GM19043 (cell line): ENCODE results near the gene VBP1.
A peak's percentile ranks its signal among the peaks of the same experiment; 100 is the strongest.
"Not testable (repeated sequence)": the region's sequence is repeated elsewhere in the genome, so short reads cannot be mapped to it uniquely, and the experiment has no call there.

Experiments used
- ATAC-seq: cut with Tn5 transposase; IDR thresholded peaks from one replicate; pipeline ENCODE4 v1.9.1; 2021; ENCODE audit warnings: low read depth; ENCODE audit not compliant: unreplicated experiment

Gene VBP1, protein sequence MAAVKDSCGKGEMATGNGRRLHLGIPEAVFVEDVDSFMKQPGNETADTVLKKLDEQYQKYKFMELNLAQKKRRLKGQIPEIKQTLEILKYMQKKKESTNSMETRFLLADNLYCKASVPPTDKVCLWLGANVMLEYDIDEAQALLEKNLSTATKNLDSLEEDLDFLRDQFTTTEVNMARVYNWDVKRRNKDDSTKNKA

DNA sequence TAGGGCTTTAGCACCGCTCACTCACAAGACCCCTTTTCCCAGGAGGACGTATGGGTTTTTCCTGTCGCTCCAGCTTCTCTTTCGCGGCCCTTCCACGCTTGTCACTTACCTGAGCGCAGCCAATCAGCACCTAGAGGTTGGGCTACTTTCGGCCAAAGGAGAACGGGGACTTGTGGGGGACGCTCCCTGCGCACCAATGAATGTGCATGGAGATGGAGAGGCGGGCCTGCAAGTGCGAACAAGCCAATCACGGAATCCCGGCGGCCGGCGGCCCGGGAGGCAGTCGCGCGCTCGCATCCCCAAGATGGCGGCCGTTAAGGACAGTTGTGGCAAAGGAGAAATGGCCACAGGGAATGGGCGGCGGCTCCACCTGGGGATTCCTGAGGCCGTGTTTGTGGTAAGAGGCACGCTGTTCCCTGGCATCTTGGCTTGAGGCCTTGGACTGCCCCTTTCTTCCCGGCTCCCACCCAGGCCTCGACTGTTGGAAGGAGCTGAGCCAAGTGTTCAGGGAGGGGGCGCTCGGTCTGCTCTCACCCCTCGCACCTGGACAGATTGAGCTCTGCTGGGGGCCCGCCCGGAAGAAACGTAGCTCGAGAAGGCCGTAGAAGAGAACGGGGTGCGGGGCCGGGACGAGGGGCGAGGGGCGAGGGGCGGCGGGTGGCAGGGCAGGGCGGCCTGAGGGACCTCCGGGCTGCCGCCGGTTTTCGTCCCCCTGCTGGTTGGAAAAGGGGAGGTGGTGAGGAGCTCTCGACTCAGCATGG lies at the start of gene VBP1:
VBP1 (plus strand) TSS at position 282 of the 761 bp plus-strand sequence; CDS start at position 305, 23 bp downstream.
- peak; percentile 99 for ATAC-seq

DNA sequence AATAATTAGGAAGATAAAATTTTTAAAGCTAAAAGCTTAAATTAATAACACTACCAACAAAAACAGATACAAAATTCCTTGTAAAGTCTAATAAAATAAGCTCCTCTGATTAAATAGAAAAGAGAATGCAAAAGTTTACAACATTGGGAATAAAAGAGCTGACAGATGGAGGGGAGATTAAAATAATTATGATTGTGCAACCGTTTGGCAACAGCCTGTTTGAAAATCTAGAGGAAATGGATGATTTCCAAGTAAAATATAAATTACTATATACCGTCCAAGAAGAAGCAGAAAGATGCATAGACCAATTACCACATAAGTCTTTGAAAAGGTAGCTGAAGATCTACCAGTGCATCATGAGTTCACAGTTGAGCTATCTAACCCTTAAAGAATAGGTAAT lies 46.4 kb upstream of the VBP1 start:
- ATAC-seq: no peak

DNA sequence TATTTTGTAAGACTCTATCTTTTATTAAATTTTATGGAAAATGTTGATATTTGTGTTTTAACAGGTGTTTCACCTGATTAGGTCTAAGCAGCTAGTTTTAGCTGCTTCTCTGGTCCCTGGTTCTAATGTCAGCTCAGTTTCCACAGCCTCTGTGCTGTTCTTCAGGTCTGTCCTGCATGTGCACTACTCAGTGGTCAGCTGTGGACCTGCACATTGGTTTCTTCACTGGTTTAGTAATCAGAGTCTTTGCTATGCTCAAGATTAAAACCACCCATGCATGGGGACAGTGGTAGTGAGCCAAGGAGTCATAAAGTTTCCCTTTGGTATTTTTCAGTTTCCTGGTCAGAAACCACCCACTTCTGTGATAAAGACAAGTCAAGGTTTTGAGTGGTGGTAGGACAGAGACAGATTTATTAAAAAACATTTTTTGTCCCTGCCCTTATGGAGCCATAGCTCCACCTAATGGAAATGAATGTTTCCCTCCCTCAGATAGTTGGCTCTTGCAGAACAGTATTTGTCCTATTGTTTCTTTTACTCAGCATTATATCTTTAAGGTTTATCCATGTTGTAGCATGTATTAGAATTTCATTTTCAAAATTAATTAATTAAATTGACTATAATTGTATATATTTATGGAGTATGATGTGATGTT lies 36.8 kb upstream of the VBP1 start:
- no peak for ATAC-seq

DNA sequence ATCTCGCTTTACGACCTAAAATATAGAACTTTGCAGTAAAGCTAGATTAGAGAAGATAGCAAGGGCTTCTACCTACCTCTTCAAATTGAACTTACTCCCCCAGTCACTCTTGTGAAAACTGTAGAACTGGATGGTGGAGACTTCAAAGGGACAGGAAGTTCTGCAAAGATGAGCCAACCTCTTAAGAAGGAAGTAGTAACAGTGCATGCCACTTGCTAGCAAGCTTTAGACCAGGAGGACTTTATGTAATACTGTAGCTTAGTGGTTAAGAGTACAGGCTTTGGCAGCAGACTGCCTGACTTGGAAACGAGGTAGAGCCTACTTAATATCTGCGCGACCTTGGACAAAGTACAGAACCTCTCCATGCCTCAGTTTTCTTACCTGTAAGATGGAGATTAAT lies 27.5 kb upstream of the VBP1 start:
- no peak for ATAC-seq

DNA sequence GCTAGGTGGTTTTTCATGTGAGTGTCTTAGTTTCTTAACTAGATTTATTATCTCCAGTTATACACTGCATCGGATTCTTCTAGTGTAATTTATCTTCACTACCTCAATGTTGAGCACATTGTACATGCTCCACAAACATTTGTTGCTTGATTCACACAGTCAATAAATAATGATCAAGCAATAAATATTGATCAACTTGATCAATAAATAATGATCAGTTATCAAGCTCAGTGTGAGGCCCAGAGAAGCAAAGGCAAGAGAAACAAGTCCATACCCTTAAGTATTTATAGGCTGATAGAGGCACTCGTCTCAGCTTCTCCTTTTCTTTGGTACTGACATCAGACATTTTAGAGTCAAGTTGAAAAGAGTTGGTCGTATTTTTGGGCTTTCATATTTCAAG lies 5.1 kb upstream of the VBP1 start:
- ATAC-seq: no peak

DNA sequence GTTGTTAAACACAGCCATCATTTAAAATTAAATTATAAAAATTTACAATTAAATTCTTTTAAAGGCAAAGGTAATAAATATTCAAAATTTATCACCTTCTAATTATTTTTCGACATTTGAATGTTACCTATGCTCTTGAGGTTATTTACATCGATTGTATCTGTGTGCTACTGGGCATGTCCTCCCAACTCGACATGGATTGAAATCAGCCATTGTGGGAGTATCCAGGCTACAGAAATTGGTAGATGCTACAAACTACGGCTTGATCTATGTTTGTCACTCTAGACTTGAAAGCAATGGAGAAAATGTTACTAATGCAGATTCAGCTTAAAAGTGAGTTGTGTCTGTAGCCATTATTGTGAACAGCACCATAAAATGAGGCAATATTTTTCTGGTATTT lies 2.5 kb upstream of the VBP1 start:
- ATAC-seq: no peak

DNA sequence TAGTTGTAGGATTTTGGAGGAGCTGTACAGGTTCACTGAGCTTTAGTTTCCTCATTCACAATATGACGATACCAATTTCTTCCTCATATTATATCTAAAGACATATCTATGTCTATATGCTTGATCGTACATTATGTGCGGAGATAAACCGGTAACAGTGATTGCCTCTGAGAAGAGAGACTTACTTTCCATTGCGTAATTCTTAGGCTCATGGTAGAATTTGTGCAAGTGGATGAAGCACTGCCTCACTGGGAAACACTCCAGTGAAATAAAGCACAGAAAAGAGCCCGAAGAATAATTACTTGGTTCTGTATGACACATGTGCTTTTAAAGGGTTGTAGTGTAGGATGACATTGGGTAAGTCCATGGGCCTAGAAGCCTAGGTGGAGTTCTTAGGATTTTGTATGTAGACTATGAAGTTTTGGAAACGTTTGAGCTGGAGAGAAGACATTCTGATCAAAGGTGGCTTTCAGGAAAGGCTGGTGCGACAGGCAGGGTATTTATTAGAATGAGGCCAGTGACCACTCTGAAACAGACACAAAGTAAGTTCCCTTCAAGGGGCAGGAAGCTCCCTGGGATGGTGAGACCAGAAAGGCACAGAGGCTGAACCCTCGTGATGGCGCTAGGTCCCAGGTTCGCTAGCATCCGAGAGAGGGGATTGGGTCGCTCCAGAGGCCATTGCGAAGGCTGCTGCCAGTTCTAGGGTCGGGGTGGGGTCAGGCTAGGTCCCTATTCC lies 649 bp upstream of the VBP1 start:
- peak; percentile 30 for ATAC-seq

DNA sequence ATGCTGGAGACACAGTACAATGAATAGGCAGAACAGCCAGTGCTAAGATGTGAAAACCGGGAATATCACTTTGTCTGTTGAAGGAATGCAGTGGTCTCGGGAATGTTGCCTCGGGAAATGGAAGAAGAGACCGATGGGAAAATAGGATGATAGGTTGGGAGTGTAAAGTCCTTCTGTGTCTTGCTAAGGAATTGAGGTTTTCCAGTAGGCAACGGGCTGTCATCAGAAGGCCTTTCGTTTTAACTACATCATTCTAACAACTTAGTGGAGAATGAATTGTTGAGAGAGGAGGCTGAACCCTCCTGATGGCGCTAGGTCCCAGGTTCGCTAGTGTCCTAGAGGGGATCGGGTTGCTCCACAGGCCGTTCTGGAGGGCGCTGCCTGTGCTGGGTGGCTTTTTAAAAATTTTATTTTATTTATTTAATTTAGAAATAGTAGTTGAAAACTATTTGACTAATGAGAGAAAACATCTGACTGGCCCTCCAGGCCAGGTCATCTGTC lies 730 bp downstream of the VBP1 start:
- ATAC-seq: no peak

DNA sequence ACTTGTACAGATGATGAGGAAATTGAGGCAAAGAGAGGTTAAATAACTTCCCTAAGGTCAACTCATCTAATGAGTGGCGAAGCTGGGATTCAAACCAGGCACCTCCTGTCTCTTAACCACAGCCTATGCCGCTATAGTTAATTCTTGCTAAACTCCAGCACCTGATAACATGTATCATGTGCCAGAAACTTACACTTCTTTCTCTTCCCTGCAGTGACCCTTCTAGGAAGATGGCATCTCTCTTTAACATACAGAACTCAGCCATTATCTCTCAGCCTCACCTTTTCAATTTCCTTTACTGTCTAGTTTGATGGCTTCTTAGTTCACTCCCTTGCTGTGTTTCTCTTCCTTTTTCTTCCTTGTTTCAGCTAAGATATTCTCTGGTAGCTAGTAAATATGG lies 2.5 kb downstream of the VBP1 start:
- ATAC-seq: no peak

DNA sequence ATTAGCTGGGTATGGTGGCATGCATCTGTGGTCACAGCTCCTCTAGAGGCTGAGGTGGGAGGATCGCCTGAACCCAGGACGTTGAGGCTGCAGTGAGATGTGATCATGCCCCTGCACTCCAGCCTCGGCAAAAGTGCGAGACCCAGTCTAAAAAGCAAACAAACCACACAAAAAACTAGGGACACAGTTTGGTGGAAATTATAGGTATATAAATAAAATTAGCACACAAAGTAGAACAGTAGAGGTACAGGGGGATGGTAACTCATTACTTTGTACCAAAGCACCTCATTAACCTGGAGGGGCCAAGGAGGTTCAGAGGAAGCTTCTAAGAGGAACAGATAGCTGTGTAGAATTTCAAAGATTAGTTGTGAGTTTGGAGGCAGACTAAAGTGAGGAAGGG lies 5.1 kb downstream of the VBP1 start:
- ATAC-seq: no peak

DNA sequence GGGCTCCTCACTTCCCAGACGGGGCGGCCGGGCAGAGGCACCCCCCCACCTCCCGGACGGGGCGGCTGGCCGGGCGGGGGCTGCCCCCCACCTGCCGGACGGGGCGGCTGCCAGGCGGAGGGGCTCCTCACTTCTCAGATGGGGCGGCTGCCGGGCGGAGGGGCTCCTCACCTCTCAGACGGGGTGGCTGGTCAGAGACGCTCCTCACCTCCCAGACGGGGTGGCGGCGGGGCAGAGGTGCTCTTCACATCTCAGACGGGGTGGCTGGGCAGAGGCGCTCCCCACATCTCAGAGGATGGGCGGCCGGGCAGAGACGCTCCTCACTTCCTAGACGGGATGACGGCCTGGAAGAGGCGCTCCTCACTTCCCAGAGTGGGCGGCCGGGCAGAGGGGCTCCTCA lies 7.5 kb downstream of the VBP1 start:
- ATAC-seq: not testable (repeated sequence)

DNA sequence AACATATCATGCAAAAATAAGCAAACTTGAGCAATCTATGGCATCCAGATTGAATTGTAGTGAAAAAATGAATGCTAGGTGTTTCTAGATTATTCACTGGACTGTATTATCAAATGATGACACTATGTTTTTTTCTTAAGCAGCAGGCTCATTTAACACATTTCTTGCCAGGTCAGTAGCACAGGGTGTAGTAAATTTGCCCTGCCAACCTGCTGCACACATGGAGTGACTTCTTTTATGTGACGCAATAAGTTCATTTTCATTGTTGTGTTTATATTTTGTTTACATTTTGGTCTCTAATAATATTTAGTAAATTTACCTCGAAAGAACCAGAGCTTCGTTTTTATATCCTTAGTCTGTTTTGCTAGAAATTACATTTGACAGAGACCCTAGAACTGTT lies 9.5 kb downstream of the VBP1 start:
- ATAC-seq: no peak

DNA sequence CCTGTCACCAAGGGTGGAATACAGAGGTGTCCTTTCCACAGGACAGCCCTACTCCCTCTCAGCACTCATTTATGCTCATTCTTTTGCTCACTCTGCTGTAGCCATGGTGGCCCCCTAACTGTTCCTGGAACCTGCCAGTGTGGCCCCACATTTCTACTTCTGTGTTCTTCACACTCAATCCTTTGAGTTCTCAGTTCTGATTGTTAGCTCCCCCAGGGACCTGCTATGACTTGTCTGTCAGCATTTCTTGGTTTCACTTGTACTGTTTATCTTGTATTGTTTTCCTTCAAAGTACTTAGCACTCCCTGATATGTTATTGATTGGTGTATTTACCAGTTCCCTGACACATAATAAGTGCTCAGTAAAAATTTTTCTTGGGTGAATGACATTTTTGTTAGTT lies 14.9 kb downstream of the VBP1 start:
- peak; percentile 91 for ATAC-seq

DNA sequence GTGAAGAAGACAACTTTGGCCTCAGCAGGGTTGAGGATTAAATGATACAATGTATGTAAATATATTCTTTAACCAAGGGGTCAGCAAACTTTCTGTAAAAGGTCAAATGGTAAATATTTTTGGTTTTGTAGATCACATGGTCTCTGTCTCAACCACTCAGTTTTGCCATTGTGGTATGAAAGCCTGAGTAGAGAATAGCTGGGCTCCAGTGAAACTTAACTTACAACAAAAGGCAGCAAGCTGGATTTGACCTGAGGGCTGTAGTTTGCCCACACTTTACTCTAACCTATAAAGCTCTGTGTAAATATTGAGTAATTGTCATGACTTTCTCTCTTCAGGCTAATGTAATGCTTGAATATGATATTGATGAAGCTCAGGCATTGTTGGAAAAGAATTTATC lies 19.6 kb downstream of the VBP1 start:
- no peak for ATAC-seq

DNA sequence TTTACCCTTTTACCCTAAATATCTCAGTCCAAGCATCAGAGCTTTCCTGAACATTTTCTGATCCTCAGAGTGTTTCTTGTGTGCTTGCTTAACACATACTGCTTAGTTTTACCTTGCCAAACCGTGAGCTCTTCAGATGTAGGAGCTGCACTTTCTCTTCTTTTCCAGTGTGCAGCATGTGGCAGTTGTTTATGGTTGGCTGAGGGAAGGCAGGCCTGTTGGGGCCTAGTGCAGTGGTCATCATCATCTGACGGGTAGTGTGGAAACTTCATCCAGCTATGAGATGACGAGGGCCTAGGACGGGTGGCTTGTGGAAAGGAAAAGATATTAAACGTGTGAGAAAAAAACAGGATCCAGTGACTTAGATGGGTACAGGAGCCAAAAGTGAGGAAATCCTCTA lies 21.5 kb downstream of the VBP1 start:
- no peak for ATAC-seq

DNA sequence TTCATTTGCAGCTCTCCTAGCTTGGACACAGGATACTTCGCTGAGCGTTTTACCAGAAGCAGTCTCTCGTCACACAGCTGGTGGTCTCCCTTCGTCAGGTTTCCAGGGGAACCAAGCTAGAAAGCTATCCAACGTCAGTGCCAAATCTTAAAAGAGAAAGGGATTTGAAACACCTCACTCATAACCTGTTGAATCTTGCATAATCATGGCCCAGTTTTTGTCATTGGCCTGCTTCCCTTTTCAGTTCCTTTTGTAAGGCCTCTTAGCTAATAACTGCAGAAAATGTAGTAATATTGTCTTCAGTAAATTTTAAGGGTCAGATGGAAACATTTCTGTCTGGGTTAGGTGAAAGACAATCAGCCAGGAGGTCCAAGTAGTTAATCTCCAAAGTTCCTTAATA lies 26.0 kb downstream of the VBP1 start:
- ATAC-seq: no peak

DNA sequence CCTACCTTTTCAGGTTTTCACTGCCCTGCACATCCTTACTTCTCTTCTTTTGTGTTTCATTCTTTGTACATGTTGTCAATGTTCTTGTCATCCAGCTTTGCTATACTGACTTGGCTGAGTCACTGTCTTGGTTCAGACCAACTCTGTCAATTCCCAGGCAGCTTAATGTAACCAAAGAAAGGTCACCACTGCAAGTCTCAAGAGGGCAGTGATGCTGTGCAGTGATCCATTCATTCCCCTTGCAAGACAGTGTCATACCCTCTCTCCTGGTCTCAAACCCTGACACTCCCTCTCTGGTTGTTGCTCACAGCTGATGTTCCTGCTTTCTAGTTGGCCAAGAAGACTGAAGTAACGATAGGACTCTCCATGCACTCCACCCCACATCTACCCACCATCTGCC lies 30.5 kb downstream of the VBP1 start:
- no peak for ATAC-seq

DNA sequence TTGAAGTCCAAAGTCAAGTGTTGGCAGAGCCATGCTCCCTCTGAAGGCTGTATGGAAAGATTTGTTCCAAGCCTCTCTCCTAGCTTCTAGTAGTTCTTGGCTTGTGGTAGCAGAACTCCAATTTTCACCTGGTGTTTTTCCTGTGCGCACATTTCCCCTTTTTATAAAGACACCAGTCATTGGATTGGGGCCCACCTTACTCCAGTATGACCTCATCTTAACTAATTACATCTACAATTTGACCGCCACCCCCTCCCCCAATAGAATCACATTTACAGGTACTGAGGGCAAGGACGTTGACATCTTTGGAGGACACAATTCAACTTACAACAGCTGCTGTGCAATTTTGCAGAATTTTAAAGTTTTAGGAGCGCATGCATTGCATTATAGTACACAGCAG lies 31.2 kb downstream of the VBP1 start:
- no peak for ATAC-seq

DNA sequence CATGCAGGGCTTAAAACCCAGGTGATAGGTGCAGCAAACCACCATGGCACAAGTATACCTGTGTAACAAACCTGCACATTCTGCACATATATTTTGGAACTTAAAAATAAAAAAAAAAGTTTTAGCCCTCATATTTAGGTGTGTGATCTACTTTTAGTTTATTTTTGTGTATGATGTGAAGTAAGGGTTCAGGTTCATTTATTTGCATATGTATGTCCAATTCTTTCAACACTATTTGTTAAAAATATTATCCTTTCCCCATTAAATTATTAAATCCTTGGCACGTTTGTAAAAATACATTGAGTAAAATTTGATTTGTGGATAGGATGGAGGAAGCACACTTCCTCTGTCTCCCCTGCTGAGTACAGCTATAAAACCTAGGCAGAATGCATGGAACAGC lies 35.1 kb downstream of the VBP1 start:
- no peak for ATAC-seq

DNA sequence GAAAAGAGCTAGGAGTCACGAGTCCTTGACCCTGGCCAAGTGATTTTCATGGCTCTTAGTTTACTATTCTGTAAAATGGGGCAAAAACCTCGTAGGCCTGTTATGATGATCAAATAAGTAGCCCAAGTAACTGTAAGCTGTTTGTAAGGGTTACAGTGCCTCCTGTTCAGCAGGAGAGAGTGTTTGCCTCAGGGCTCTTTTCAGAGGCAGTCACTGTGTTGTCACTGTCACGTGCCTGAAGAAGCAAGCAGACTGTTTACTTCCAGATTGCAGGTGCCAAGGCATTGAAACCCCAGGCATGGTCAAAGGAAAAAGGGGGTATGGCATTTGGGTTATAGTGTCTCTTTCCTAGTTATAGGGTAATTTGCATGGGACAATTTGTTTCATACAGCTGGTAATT lies 43.5 kb downstream of the VBP1 start:
- no peak for ATAC-seq
